HG02870 (cell line): ENCODE measurements around the gene KNDC1.
"Not testable (repeated sequence)": the region's sequence is repeated elsewhere in the genome, so short reads cannot be mapped to it uniquely, and the experiment has no call there.

Experiments
- ATAC-seq: cut with Tn5 transposase; IDR thresholded peaks from one replicate; pipeline ENCODE4 v1.9.1; 2021; ENCODE audit warnings: mild to moderate bottlenecking, moderate library complexity; ENCODE audit not compliant: unreplicated experiment

KNDC1 gene

DNA sequence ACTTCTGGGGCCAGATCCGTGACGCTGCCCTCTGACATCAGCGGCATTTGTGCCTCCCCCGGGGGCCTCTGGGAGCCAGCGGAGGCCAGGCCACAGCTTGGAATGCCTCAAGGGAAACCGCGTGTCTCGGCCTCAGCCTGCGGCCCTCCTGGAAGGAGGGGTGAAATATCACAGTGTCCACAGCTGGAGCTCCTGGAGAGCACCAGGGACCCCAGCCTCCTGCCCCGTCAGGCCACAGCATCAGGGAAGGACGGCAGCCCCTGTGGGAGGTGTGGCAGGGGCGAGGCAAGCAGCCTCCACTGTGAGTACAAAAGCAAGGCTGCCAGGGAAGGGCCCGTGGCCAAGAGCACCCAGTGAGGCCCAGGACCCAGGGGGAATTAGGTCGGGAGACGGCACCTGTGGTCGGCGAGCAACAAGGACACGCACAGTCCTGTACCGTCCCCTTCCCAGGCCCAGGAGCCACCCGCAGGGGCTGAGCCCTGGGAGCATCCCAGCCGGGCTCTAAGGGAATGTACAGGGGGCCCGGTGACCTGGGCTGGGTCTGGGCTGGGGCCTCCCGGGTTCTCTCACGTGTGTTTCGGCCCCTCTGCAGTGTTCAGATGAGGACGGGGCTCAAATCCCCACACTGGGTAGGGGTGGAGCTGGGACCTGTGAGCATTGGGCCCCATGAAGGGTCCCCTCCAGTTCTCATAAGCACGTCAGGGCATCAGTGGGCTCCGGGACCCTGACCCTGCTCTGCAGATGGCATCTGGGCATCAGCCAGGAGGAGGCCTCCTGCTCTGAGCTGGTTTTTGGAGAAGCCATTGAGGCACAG is 18.7 kb upstream of the KNDC1 start:
- ATAC-seq: no peak

DNA sequence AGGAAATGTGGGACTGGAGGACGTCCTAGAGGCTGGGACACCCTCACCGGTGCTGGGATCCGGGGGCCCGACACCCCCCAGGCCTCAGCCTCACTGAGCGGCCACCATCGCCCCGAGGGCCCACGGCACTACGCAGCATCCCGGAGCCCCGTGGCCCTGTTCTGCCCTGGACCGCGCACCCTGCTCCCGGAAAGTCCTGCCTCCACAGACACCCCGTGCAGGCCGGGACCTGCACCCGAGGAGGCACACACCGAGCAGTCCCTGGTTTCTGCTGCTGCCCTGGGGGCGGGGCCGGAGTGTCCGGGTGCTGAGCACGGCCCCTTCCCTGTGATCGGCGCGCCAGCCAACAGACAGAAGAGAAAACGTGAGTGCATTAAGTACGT is 18.1 kb upstream of the KNDC1 start:
- no peak for ATAC-seq

DNA sequence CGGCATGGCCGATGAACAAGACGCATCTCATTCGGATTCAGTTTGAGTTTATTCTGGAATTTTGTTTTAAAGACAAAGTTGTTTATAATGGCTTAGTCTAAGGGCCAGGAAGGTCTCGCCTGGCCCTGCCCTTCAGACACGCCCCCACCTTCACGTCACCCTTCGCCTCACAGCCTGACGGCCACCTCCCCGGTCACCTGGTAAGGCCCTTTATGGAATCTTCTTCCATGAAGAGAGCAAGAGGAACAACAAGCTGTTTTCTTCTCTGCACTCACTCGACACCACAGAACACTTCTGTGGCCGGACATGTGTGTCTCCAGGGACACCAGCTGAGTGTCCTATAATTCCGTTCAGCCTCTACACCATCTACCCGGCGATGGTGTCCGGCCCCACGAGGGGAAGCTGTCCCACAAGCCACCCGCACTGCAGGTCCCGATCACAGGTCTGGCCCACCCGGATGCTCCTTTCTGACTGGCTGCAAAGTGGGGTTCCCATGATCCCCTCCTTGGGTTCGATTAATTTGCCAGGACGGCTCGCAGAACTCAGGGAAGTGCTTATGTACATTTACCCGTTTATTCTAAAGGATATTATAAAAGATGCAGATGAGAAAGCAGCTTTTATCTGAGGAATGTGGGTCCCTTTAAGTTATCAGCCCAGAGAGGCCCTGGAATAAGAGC is 17.4 kb upstream of the KNDC1 start:
- ATAC-seq: no peak

DNA sequence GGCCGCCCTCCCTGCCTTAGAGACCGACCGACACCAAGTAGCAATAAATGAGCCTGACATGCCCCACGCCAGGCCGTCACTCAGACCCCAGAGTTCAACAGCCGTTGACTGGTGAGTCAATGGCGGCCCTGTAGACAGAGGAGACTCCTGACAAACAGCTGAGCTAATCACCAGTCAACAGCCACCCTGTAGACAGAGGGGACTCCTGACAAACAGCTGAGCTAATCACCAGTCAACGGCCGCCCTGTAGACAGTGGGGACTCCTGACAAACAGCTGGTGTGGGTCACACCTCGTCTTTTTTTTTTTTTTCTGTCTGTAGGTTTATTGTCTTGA is 16.9 kb upstream of the KNDC1 start:
- no peak for ATAC-seq

DNA sequence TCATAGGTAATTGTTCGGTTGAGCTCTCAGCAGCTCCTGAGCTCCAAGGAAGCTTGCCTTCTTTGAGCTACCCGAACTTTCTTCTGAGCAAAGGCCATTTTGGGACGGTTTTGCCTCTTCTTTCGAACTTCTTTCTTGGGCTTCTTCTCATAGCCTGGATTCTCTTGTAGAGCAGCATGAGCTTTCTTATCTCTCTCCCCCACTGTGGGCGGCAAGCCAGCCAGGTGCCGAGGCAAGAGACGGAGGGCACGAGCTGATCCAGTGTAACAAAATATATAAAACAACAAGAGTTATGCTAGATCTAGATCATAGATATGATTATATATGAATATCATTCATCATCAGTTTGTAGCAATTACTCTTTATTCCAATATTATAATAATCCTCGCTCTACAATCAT is 16.5 kb upstream of the KNDC1 start:
- ATAC-seq: no peak

DNA sequence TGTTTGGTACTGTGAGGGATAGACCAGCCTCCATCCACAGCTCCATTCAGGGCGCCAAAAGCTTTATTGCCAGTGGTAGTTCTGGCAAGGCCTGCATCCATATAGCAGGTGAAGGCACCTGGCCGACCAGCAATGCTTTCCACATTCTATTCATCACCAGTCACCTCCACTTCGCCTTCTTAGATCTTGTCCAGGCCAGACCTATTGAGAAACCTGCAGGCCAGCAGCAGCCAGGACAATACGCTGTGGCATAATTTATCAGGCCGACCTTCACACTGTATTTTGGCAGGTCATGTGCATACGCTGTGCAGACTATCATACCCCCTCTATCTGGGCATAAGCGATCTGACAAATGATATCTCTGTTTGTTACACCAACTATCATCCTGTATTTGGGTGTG is 15.2 kb upstream of the KNDC1 start:
- ATAC-seq: no peak

DNA sequence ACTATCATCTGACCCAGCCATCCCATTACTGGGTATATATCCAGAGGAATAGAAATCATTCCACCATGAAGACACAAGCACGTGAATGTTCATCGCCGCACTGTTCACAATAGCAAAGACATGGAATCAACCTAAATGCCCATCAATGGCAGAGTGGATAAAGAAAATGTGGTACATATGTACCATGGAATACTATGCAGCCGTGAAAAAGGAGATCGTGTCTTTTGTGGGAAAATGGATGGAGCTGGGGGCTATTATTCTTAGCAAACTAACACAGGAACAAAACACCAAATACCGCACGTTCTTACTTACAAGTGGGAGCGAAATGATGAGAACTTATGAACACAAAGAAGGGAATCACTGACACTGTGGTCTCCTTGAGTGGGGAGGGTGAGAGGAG is 9.8 kb upstream of the KNDC1 start:
- ATAC-seq: no peak

DNA sequence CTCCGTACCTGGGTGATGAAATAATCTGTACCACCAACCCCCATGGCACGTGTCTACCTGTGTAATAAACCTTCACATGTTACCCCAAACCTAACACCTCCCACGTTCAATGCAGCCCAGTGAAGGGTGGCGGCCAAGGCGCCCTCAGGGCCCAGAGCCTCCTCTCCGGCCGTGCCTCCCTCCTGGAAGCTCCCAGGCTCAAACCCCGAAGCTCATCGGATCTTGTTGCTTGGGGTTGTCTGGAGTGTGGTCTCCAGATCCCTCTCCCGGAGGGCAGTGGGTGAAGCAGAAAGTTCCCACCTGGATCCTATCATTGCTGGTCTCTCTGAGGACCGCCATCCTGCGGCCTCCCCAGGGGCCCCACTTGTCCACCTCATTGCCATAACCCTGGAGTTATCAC is 9.4 kb upstream of the KNDC1 start:
- no peak for ATAC-seq

DNA sequence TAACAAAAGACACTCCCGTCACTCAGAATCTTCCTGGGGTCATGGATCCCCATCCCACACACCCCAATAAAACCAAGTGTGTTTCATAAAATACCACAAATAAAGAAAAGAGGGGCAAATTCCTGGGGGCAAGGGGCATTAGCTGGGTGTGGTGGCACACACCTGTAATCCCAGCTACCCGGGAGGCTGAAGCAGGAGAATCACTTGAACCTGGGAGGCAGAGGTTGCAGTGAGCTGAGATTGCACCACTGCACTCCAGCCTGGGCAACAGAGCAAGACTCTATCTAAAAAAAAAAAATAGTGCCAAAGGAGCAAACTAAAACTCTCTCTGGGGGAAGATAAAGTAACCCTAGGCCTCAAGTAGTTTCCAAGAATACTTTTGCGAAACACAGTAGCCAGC is 8.9 kb upstream of the KNDC1 start:
- ATAC-seq: not testable (repeated sequence)

DNA sequence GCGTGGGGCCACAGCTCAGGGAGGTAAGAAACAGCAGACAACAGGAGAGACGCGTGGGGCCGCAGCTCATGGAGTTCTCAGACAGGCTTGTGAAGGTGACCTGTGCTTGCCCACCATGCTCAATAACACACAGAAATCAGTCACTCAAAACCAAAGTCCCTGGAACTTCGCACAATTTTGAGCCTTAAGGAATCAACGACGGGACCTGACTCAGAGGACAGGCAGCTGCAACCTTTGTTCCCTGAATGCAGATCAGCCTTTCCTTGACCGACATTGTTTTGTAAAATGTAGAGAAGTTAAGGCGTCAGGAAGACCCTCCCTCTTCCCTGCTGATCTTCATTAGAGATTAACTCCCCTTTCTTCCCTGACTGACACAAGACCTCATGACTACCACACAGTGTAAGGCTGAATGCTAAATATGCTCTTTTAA is 8.5 kb upstream of the KNDC1 start:
- ATAC-seq: no peak

DNA sequence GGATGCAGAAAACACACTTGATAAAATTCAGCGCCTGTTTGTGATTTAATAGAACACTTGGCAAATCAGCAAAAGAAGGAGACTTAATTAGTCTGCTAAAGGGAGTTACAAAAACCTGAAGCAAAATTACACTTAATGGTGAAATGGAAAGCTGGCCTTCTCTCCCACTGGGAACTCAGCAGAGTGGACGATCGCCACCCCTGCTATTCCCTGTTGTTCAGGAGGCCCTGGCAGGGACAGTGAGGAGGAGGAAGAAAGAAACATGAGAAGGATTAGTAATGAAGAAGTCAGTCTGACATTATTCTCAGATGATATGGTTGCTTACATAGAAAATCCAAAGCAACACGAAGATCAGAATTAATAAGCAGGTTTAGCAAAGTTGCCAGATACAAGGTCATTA is 5.6 kb upstream of the KNDC1 start:
- ATAC-seq: no peak

DNA sequence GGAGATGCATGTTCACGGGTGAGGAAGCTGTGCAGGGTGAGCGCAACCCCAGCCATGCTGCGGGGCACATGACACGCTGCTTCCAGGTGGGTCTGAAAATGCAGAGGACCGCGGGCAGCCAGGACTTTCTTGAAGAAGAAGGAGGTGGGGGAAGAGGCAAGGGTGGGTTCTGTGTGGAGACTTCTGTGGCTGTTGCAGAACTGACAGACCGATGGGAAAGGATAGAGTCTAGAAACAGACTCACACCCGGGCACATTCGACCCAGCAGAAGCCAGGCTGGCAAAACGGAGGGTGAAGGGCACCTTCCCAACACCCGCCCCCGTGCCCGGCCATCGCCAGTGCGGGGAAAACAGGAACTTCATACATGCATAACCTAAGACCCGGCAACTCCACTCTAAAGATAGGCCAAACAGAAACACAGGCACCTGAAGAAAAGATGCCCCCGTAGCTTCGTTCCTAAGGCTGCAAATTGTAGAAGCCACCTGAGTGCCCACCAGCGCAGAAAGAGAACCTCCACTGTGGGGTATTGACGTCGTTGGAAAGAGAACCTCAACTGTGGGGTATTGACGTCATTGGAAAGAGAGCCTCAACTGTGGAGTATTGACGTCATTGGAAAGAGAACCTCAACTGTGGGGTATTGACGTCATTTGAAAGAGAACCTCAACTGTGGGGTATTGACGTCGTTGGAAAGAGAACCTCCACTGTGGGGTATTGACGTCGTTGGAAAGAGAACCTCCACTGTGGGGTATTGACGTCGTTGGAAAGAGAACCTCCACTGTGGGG is 4.8 kb upstream of the KNDC1 start:
- ATAC-seq: no peak

DNA sequence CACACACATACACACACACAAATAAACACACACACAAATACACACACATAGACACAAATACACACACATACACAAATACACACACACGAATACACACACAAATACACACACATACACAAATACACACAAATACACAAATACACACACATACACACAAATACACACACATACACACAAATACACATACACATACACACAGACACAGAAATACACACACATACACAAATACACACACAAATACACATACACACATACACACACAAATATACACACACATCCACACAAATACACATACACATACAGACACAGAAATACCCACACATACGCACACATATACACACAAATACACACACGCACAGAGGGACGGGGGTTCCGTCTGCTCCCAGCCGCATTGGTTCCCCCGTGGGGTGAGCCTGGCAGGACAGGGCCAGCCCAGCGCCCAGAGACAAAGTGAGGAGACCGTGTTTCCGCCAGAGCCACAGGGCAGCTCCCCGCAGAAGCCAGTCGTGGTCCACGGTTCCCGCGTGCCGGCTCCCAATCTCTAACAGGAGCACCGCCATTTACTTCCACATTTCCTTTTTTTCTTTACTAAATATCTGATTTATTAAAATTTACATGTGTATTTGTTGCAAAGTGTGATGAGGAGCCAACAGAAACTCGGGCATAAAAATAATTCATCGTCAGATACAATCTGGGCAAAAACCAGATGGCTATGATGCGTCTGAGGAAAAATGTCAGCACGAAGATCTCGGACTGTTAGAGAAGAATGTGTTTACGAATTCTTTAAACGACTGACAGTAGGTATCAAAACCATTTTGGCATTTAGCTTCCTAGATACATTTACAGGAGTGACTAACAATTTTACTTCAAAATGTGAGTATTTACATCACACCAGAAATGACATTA is 3.1 kb upstream of the KNDC1 start:
- ATAC-seq: no peak

DNA sequence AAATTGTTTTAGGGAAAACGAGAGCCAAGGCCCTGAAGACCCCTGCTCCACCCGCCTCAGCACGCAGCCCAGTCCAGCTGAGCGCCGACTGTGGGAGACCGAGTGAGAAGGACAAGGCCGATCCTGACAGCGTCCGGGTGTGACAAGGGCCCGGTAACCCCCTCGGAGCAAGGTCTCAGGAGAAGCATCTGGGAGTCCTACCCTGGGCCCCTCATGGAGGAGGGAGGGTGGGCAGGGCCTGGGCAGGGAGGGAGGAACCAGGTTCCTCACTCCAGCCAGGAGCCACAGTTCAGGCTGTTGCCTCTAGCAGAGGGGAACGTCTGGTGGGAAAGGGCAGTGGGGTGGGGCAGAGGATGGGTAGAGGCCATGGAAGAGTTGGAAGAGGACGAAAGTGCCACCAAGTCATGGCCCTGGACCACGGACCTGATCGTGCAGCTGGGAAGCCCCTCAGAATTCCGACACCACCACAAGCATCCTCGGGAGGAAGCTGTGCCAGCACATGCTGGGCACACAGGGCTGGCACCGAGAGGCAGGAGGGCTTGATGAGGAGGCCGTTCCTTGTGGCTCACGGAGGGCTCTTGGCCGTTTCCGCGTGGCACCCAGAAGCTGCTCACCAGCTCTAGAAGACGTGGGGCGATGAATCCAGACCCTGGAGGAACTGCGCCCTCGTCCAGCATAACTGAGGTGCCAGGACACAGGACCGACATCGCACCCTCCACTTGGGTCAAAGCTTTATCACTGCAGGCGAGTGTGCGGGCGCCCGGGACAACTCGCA is 2.2 kb upstream of the KNDC1 start:
- no peak for ATAC-seq

DNA sequence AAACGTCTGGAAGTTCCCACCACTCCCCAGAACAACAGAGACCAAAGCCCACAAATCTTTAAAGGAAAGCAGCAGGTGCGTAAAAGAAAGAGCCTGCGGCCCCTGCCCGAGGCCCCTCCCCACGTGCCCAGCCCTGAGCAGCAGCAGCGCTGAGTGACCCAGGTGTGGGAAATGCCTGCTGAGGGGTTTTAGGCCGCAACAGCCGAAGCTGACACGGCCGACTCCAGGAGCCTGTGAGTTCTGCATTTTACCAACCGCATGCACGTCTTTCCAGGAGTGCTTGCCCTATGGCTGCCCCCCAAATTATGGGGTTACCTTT is 1.6 kb upstream of the KNDC1 start:
- no peak for ATAC-seq

DNA sequence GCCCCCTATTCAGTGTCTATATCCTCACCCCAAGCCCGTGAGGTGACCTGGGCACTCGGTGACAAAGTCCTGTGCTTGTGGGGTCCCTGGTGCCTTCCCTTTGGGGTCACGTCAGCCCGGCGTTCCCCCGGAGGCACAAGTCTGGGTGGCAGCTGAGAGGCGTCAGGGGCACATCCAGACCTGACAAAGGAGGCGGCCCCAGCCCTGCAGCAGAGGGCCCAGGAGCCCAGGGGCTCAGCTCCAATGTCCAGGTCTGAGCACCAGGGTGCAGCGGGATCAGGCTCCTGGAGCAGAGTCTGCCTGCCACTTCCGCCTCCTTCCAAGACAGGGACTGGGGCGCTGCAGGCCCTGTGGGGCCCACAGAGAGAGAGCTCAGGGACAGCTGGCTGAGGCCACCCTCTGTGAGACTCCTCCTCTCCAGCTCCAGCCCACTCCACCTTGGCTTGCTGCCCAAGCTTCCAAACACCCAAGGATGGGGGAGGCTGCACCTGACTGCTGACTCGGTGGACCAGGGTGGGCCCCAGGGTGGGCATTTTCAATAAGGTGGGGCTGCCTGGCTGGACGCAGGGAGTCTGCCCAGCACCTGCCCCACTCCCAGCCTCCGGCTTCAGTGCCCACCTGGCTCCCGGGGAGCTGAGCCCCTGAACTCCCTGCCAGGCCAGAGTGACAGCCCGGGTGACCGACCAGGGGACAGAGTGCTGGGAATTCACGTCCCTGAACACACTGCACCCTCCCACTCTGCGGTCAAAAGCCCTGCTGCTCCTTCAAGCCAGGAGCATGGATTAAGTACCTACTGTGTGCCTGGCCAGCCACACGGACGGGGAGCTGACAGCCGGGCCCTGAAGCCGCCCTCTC is 1.0 kb upstream of the KNDC1 start:
- no peak for ATAC-seq

DNA sequence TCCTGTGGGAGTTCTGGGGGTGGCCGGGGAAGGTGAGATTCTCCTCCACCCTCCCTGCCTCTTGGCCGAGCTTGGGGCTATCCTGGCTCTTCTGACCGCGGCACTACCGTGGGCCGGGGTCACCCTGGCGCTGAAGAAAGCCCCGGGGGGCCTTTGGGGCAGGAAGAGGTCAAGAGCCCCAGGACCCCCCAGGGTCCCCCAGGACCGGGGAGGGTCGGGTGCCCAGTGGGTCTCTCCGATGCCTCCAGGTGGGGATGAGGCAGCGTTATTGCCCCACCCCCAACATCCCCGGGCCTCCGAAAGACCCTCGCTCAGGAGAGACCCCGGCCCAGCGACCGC is 439 bp upstream of the KNDC1 start:
- no peak for ATAC-seq

DNA sequence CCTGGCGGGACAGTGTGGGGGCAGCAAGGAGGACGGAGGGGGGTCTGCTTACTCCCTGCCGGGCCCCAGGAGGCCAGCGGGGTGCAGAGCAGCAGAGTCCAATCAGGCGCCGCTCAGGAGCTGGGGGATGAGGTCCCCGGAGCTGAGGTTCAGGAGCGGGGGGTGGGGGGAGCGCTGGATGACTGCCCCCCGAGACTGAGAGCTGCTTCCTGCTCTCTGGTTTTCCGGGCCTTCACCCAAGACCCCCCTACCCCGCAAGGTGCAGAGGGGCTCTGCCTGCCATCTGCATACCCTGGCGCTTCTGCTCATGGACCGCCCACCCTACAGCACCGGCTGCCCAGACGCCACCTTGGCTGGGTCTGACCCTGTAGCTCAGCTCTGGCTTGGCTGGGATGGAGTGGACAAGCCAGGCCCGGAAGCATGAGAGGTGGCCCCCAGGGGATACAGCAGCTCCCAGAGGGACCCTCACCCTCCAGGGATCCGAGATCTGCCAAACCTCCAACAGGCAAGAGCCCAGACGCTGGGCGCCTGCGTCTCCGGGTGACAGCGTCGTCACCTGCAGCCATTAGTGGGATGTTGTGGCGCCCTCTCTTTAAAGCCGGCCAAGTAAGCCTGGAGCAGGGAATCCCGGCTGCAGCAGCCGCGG is 930 bp downstream of the KNDC1 start:
- no peak for ATAC-seq

DNA sequence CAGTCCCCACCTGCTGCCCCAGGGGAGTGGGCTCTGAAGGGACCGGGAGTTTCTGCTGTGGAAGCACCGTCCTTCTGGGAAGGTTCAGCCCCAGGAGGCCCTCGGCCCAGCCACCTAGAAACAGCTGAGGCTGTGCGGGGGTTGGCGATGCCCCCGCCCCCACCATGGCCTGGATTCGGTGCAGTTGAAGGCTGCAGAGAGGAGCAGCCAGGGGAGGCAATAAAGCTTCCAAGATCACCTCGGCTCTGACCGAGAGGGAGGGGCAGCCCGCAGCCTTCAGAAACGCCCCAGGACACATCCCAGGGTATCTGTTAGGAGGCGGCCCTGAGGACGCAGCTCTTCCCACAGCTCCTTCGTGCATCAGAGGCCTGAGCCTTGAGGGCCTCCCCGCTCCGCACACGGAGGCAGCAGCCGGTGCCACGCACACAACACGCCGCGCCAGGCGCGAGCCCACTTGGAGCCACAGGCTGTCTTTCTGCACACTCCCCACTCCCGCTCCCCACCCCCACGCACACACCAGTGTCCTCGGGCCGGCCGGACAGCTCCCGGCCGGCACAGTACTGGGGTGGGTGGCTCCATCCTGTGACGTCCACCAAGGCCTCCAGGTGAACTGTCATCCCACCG is 1.6 kb downstream of the KNDC1 start:
- no peak for ATAC-seq
